A549 treated with dexamethasone at 1 μM for 4 hours (cell line): ENCODE results near the gene CPD. TPM values are rescaled to one million over a fixed set of nuclear protein-coding genes. Genes with fewer than 3 reads are reported as not detected.

Experiments
- total RNA-seq: library from RNA; stranded (reverse); fragments of 200-300 nt; extraction: Qiagen RNA extraction; gene quantifications from 5 replicates; pipeline ENCODE4 v1.2.3, GENCODE V29; 2022

CPD gene
- total RNA-seq, result 23.6 to 46.6 TPM (median 39.4 TPM) in 5 replicates

DNA sequence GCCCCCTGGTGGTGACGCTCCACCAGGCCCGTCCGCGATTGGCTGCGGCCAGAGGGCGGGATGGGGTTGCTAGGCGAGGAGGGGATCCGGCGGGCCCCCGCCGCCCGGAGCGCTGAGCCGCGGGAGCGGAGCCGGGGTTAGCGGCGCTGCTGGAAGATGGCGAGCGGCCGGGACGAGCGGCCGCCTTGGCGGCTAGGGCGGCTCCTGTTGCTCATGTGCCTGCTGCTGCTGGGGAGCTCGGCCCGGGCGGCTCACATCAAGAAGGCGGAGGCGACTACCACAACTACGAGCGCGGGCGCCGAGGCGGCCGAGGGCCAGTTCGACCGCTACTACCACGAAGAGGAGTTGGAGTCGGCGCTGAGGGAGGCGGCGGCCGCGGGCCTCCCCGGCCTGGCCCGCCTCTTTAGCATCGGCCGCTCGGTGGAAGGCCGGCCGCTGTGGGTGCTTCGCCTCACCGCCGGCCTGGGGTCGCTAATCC, at the start of gene CPD:
Gene CPD (plus strand): TSS at position 103 of the 478 bp plus-strand sequence. CDS start 54 bp downstream, at position 157.

GRCh38 chr17:30333503-30334360, 45.0 kb upstream of the CPD start, which contains the start of gene TMIGD1:
Gene TMIGD1 (minus strand): TSS chr17:30334057. CDS start chr17:30332133, 1,924 bp downstream.

DNA sequence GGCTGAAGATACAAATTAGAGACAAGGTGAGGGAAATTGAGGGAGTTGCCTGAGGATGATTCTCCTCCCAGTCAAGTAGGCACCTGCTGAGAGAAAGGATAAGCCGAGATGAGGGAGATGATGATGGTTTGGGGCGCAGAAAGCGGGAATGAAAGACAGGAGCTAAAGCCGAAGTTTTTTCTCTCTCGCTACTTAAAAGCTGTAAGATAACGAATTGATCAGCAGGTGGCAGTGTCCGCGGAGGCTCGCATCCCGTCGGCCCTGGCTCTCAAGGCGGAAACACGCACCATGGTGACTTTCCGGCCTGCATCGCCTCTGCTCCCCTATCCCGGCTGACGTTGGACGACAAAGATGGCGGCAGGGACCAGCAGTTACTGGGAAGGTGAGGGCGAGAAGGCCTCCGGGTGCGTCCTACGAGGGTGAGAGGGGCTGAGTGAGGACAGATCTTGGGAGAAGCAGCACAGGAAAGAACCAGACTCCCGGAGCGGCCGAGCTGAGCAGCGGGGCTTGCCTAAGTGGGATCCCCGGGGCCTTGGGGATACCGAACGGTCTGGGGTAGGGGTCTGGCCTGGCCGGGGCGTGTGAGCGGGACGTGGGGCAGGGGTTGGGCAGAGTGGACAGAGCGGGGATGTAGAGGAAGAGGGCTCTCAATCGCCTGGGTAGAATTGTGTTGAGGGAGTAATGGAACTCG, 98.5 kb downstream of the CPD start, which contains the start of gene GOSR1:
Gene GOSR1 (plus strand): TSS at position 326 of the 691 bp plus-strand sequence. CDS start 26 bp downstream, at position 352.

Other genes starting within 250 kb of the CPD start
- 0.06 to 0.12 TPM in 2 of 5 replicates, not detected in the others for gene SLC6A4, start 143.2 kb upstream of the CPD start, total RNA-seq
- gene BLMH, start 87.0 kb upstream of the CPD start, total RNA-seq, result 39.0 to 45.0 TPM (median 43.3 TPM) in 5 replicates
- gene TMIGD1, start 44.9 kb upstream of the CPD start, total RNA-seq, result not detected in 5 replicates
- gene GOSR1, start 98.5 kb downstream of the CPD start, total RNA-seq, result 40.3 to 48.3 TPM (median 44.6 TPM) in 5 replicates